Measurements from ENCODE around the gene PSG3.
"Not testable (repeated sequence)": the region's sequence is repeated elsewhere in the genome, so short reads cannot be mapped to it uniquely, and the experiment has no call there.

PSG3 gene

DNA sequence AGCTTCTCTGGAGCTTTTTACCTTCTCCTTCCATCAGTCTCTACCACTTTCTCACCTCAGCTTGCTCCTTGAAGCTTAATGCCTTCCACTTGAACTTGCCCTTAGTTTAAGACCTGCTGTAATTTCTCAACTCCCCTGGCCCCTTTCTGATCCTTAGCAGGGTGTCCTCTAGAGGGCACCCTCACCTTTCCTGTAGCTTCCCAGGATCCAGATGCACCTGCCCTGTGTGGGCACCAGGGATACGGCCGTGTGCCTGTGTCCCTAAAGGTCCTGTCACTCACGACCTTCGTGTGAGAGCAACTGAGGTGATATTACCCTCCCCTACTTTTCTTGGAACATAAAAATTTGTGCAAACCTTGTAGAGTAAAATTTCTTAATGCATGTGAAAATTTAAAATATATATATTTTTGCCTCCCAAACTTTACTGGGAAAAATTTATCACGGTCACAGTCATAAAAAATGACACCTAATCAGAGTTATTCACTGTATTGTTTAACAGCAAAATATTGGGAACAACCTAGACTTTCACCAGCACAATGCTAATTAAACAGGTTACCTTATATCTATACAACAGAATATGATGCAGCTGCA lies 46.4 kb downstream of the PSG3 start:
- no peak for DNase-seq

DNA sequence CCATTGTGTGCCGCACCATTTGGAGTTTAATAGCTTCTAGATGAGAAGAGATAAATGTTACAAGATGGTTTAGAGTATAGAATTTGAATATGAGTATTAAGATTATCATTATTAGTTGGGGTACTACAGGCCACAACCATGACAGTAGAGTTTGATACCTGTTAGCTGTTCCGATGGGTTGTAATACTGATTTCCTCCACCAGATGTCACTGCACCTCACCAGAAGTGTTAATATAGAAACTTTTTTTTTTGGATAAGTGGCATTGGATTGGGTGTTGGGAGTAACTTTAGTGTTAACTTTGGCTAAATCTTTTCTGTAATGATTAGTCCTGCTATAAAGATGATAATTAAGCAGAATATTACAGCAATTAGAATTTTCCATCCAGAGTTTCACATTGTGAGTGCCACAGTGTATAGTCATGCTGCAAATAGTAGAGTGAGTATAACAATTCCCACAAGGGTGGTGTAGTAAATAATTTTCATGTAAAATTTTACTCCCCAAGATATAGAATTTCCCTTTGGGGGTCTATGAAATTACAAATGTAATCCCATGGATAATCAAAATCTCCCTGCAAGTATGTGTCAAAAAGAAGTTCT lies 56.3 kb downstream of the PSG3 start:
- DNase-seq: peak; percentile 12

DNA sequence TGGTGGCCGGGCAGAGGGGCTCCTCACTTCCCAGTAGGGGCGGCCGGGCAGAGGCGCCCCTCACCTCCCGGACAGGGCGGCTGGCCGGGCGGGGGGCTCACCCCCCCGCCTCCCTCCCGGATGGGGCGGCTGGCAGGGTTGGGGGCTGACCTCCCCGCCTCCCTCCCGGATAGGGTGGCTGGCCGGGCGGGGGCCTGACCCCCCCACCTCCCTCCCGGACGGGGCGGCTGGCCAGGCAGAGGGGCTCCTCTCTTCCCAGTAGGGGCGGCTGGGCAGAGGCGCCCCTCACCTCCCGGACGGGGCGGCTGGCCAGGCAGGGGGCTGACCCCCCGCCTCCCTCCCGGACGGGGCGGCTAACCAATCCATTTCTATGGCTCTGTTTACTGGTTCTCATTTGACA lies 64.0 kb downstream of the PSG3 start:
- not testable (repeated sequence) for DNase-seq

DNA sequence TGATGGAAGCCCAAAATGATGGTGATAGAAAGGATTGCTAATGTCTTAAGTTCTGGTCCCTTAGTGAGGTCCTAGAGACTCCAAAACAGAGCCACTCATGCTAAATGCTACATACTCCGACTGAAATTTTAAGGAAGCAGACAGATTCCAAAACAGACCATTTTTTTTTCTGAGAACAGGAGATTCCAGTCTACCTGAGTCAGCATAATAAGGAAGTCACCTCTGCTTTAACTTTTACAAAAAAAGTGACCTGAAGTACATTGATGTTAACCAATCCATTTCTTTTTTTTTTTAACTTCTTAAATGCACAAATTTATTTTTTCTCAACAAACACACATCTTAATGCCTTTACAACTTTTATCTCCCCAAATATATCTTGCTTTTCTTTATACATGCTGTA lies 65.7 kb downstream of the PSG3 start:
- not testable (repeated sequence) for DNase-seq
